ENCODE measurements around the gene SPTBN1. TPM values are rescaled to one million over a fixed set of nuclear protein-coding genes. Genes with fewer than 3 reads are reported as not detected.

SPTBN1 gene
- total RNA-seq, 2 donors from 2014 or later, result 117 to 135 TPM

GRCh38 chr2:54577035-54577434 is 120.9 kb downstream of the SPTBN1 start:
- peaks cover 18 to 19% of the 10 kb centered on the region in 2 donors for H3K36me3 Mint-ChIP-seq
- no peak for DNase-seq (ENCODE audit: low spot score in 2 of 2)
- H3K27ac Mint-ChIP-seq, result peak overlapping the region; percentile 33 to 95
- ATAC-seq, result no peak
- peaks cover 6 to 8% of the 10 kb centered on the region in 2 donors for H3K9me3 Mint-ChIP-seq

GRCh38 chr2:54577944-54578647 is 122.0 kb downstream of the SPTBN1 start:
- DNase-seq (ENCODE audit: low spot score in 2 of 2) (no peak), ATAC-seq (no peak)
- peaks cover 6 to 8% of the 10 kb centered on the region in 2 donors for H3K9me3 Mint-ChIP-seq
- H3K36me3 Mint-ChIP-seq, result peaks cover 18 to 19% of the 10 kb centered on the region in 2 donors
- H3K27ac Mint-ChIP-seq, result peak overlapping the region in 1 of 2 donors; percentile 58

GRCh38 chr2:54578648-54579045 is 122.5 kb downstream of the SPTBN1 start:
- DNase-seq (ENCODE audit: low spot score in 2 of 2) (no peak), ATAC-seq (no peak)
- Mint-ChIP-seq H3K9me3 (peaks cover 6 to 8% of the 10 kb centered on the region in 2 donors), H3K27ac (peak overlapping the region in 1 of 2 donors; percentile 92), H3K36me3 (peaks cover 18 to 19% of the 10 kb centered on the region in 2 donors)

GRCh38 chr2:54579061-54579681 is 123.0 kb downstream of the SPTBN1 start:
- H3K36me3 Mint-ChIP-seq, result peaks cover 18 to 19% of the 10 kb centered on the region in 2 donors
- H3K9me3 Mint-ChIP-seq, result peaks cover 6 to 8% of the 10 kb centered on the region in 2 donors

GRCh38 chr2:54579682-54580620 is 123.8 kb downstream of the SPTBN1 start:
- Mint-ChIP-seq H3K27ac (peak overlapping the region; percentile 92 to 94), H3K9me3 (peaks cover 3 to 6% of the 10 kb centered on the region in 2 donors), H3K36me3 (peaks cover 12 to 19% of the 10 kb centered on the region in 2 donors)
- peak; percentile 42 to 72 for ATAC-seq
- DNase-seq (ENCODE audit: low spot score in 2 of 2), result no peak

More at GRCh38 chr2:54579061-54579681, 123.0 kb downstream of the SPTBN1 start:
- ATAC-seq (no peak), DNase-seq (ENCODE audit: low spot score in 2 of 2) (no peak)
- peak overlapping the region; percentile 92 to 94 for H3K27ac Mint-ChIP-seq

- ATAC-seq (peak in 1 of 2 donors; percentile 47), DNase-seq (ENCODE audit: low spot score in 2 of 2) (no peak)
- Mint-ChIP-seq H3K27ac (peak overlapping the region; percentile 85 to 94), H3K9me3 (peaks cover 0 to 4% of the 10 kb centered on the region in 2 donors), H3K36me3 (peaks cover 5 to 8% of the 10 kb centered on the region in 2 donors)
Observed at GRCh38 chr2:54581326-54582039, 125.4 kb downstream of the SPTBN1 start.

GRCh38 chr2:54582987-54583386 is 126.9 kb downstream of the SPTBN1 start:
- peak overlapping the region; percentile 85 to 89 for H3K27ac Mint-ChIP-seq
- no peak for ATAC-seq
- no peak for DNase-seq (ENCODE audit: low spot score in 2 of 2)
- no peaks in the 10 kb centered on the region for H3K36me3 Mint-ChIP-seq
- H3K9me3 Mint-ChIP-seq, result no peaks in the 10 kb centered on the region

- DNase-seq (ENCODE audit: low spot score in 2 of 2), result no peak
- H3K27ac Mint-ChIP-seq, result peak overlapping the region; percentile 75 to 89
- H3K9me3 Mint-ChIP-seq, result no peaks in the 10 kb centered on the region
- H3K36me3 Mint-ChIP-seq, result no peaks in the 10 kb centered on the region
- ATAC-seq, result no peak
Observed at GRCh38 chr2:54584598-54584997, 128.5 kb downstream of the SPTBN1 start.

GRCh38 chr2:54585136-54585733 is 129.1 kb downstream of the SPTBN1 start:
- peak overlapping the region; percentile 84 to 89 for H3K27ac Mint-ChIP-seq
- ATAC-seq (peak; percentile 50 to 56), DNase-seq (ENCODE audit: low spot score in 2 of 2) (no peak)
- no peaks in the 10 kb centered on the region for H3K9me3 Mint-ChIP-seq
- no peaks in the 10 kb centered on the region for H3K36me3 Mint-ChIP-seq

- Mint-ChIP-seq H3K36me3 (no peaks in the 10 kb centered on the region), H3K27ac (peak overlapping the region; percentile 84 to 89), H3K9me3 (no peaks in the 10 kb centered on the region)
- peak in 1 of 2 donors; percentile 13 for ATAC-seq
- DNase-seq (ENCODE audit: low spot score in 2 of 2), result no peak
Observed at GRCh38 chr2:54586062-54586461, 129.9 kb downstream of the SPTBN1 start.

- H3K27ac Mint-ChIP-seq, result peak overlapping the region in 1 of 2 donors; percentile 89
- DNase-seq (ENCODE audit: low spot score in 2 of 2) (no peak), ATAC-seq (peak in 1 of 2 donors; percentile 46)
Observed at GRCh38 chr2:54586494-54586893, 130.4 kb downstream of the SPTBN1 start.

GRCh38 chr2:54587171-54588016 is 131.3 kb downstream of the SPTBN1 start:
- no peaks in the 10 kb centered on the region for H3K9me3 Mint-ChIP-seq
- no peak for ATAC-seq

More at GRCh38 chr2:54586494-54586893, 130.4 kb downstream of the SPTBN1 start:
- H3K36me3 Mint-ChIP-seq, result no peaks in the 10 kb centered on the region
- H3K9me3 Mint-ChIP-seq, result no peaks in the 10 kb centered on the region

GRCh38 chr2:54588244-54588899 is 132.2 kb downstream of the SPTBN1 start:
- H3K9me3 Mint-ChIP-seq, result no peaks in the 10 kb centered on the region
- peak in 1 of 2 donors; percentile 15 for ATAC-seq
- peak overlapping the region; percentile 89 to 96 for H3K27ac Mint-ChIP-seq
- H3K36me3 Mint-ChIP-seq, result peaks cover 0 to 2% of the 10 kb centered on the region in 2 donors
- DNase-seq (ENCODE audit: low spot score in 2 of 2), result no peak

More at GRCh38 chr2:54587171-54588016, 131.3 kb downstream of the SPTBN1 start:
- no peak for DNase-seq (ENCODE audit: low spot score in 2 of 2)
- Mint-ChIP-seq H3K36me3 (no peaks in the 10 kb centered on the region), H3K27ac (peak overlapping the region in 1 of 2 donors; percentile 89)

- H3K36me3 Mint-ChIP-seq, result peaks cover 0 to 6% of the 10 kb centered on the region in 2 donors
- H3K27ac Mint-ChIP-seq, result peak overlapping the region; percentile 89 to 96
- no peak for DNase-seq (ENCODE audit: low spot score in 2 of 2)
- ATAC-seq, result peak in 1 of 2 donors; percentile 19
- H3K9me3 Mint-ChIP-seq, result no peaks in the 10 kb centered on the region
Observed at GRCh38 chr2:54589038-54589339, 132.9 kb downstream of the SPTBN1 start.
